Spleen (tissue), 7 donors: ENCODE measurements around the gene LINGO1.

Experiments
- POLR2A ChIP-seq, 3 donors: fragments of 450-650 bp; IDR thresholded peaks; one replicate each; pipeline ENCODE4 v1.5.1; 2017; ENCODE audit warnings: antibody characterized with exemption in 3 of 3, mild to moderate bottlenecking in 1 of 3
- POLR2AphosphoS5 ChIP-seq, 3 donors: sonication (generic); formaldehyde crosslinking; IDR thresholded peaks; one replicate each; pipeline ENCODE4 v1.5.1; 2017; ENCODE audit warnings: antibody characterized with exemption in 3 of 3
- TF ChIP-seq, protein P1 (sequence below), 11 experiments: fragments of 200-600 bp in 7 of 11; fragments of 450-650 bp in 4 of 11; sonication (generic) in 4 of 11; IDR thresholded peaks in 8 of 11; conservative IDR thresholded peaks in 3 of 11; 1 replicate in 7 of 11; 2 replicates in 4 of 11; pipeline versions ENCODE4 v1.4.0 to v1.8.0; 2016 to 2021; ENCODE audit warnings: antibody characterized with exemption in 11 of 11, inconsistent platforms in 4 of 11, mild to moderate bottlenecking in 1 of 11
- donor health status: DM: no; HTN: no; CAD: no; lungs with moderate emphysema.
- donor health status: DM: no; HTN: no; CAD: no.
- donor health status: DM: no; HTN: no; CAD: no.

GRCh38 chr15:77615472-77615871 is 17.2 kb downstream of the LINGO1 start:
- TF ChIP-seq, protein P1, sequence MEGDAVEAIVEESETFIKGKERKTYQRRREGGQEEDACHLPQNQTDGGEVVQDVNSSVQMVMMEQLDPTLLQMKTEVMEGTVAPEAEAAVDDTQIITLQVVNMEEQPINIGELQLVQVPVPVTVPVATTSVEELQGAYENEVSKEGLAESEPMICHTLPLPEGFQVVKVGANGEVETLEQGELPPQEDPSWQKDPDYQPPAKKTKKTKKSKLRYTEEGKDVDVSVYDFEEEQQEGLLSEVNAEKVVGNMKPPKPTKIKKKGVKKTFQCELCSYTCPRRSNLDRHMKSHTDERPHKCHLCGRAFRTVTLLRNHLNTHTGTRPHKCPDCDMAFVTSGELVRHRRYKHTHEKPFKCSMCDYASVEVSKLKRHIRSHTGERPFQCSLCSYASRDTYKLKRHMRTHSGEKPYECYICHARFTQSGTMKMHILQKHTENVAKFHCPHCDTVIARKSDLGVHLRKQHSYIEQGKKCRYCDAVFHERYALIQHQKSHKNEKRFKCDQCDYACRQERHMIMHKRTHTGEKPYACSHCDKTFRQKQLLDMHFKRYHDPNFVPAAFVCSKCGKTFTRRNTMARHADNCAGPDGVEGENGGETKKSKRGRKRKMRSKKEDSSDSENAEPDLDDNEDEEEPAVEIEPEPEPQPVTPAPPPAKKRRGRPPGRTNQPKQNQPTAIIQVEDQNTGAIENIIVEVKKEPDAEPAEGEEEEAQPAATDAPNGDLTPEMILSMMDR (IDR thresholded peaks at IDR 0.05 in 8 of 11, conservative IDR thresholded peaks at IDR 0.05 in 3 of 11): no peak
- TF ChIP-seq POLR2AphosphoS5 (IDR thresholded peaks at IDR 0.05): no peak
- TF ChIP-seq POLR2A (IDR thresholded peaks at IDR 0.05): no peak
